PC-9 (cell line): Measurements from ENCODE around the gene TUBA4A. TPM values are rescaled to one million over a fixed set of nuclear protein-coding genes. Genes with fewer than 3 reads are reported as not detected.

Source experiments
- BruUV-seq: library from RNA; stranded (reverse); fragments of 400-500 nt; replicated peaks from 2 replicates; lab custom pipeline; 2021; lab: Mats Ljungman, UMichigan
- CTCF ChIA-PET: fragments of 300-600 bp; sonication (Branson Sonifier 250); formaldehyde crosslinking; loops from one replicate; lab custom pipeline; 2022; ENCODE audit warnings: antibody characterized with exemption; lab: Charles Lee
- POLR2A ChIA-PET: fragments of 300-600 bp; sonication (Branson Sonifier 250); formaldehyde crosslinking; loops from one replicate; lab custom pipeline; 2022; ENCODE audit warnings: antibody characterized with exemption; ENCODE audit not compliant: unreplicated experiment; lab: Charles Lee
- DNase-seq, 2 experiments: peaks; one replicate each; pipeline versions ENCODE4 v3.0.0 to v3.0.0-alpha.2; 2015 to 2022; ENCODE audit warnings: mixed read lengths in 1 of 2
- H2AFZ ChIP-seq: fragments of 200-600 bp; sonication (generic); 2 replicates; pipeline ENCODE4 v1.8.1; 2017; ENCODE audit warnings: antibody characterized with exemption
- H3F3A ChIP-seq: fragments of 200-600 bp; sonication (generic); 2 replicates; pipeline ENCODE4 v1.8.1; 2017; ENCODE audit warnings: antibody characterized with exemption, mild to moderate bottlenecking, low read depth; ENCODE audit not compliant: insufficient read depth
- H3K27ac ChIP-seq: fragments of 200-600 bp; sonication (generic); 2 replicates; pipeline ENCODE4 v1.6.1; 2016; ENCODE audit warnings: mixed run types
- H3K27me3 ChIP-seq: fragments of 200-600 bp; sonication (generic); 2 replicates; pipeline ENCODE4 v1.6.1; 2016; ENCODE audit warnings: low read depth, mixed run types; ENCODE audit not compliant: insufficient read depth
- H3K36me3 ChIP-seq: fragments of 200-600 bp; sonication (generic); 2 replicates; pipeline ENCODE4 v1.6.1; 2016; ENCODE audit warnings: low read depth, mixed run types
- H3K4me1 ChIP-seq: fragments of 200-600 bp; sonication (generic); replicated peaks from 2 replicates; pipeline ENCODE4 v1.6.1; 2016; ENCODE audit warnings: mixed run types; ENCODE audit not compliant: insufficient read depth
- H3K4me2 ChIP-seq: fragments of 200-600 bp; sonication (generic); 2 replicates; pipeline ENCODE4 v1.6.1; 2017; ENCODE audit warnings: mixed run types
- H3K4me3 ChIP-seq: fragments of 200-600 bp; sonication (generic); 2 replicates; pipeline ENCODE4 v1.6.1; 2016; ENCODE audit warnings: mixed run types
- H3K79me2 ChIP-seq: fragments of 200-600 bp; sonication (generic); 2 replicates; pipeline ENCODE4 v1.6.1; 2017; ENCODE audit warnings: low read depth, mixed run types
- H3K9me2 ChIP-seq: fragments of 200-600 bp; sonication (generic); 2 replicates; pipeline ENCODE4 v1.8.1; 2017; ENCODE audit warnings: mild to moderate bottlenecking; ENCODE audit not compliant: insufficient read depth
- H3K9me3 ChIP-seq: fragments of 200-600 bp; sonication (generic); 2 replicates; pipeline ENCODE4 v1.8.1; 2016; ENCODE audit warnings: low read depth; ENCODE audit not compliant: insufficient read depth
- H4K20me1 ChIP-seq: fragments of 200-600 bp; sonication (generic); 2 replicates; pipeline ENCODE4 v1.8.1; 2017; ENCODE audit not compliant: insufficient read depth
- EZH2 ChIP-seq: fragments of 200-600 bp; sonication (generic); IDR thresholded peaks from 2 replicates; pipeline ENCODE4 v1.8.0; 2017; ENCODE audit warnings: antibody characterized with exemption, low read depth
- intact Hi-C: fragments of 100-400 bp; cut with micrococcal nuclease; formaldehyde crosslinking; loops from one replicate; pipeline ENCODE4 v1.10.0; 2022; ENCODE audit not compliant: unreplicated experiment
- total RNA-seq: library from RNA; stranded (reverse); gene quantifications from 2 replicates; pipeline ENCODE4 v1.2.3, GENCODE V29; 2021
- TF ChIP-seq, protein P1 (sequence below): fragments of 200-600 bp; sonication (generic); conservative IDR thresholded peaks from 2 replicates; pipeline ENCODE4 v1.6.1; 2017; ENCODE audit warnings: mixed run types, antibody characterized with exemption, mild to moderate bottlenecking, moderate library complexity

TUBA4A gene
- total RNA-seq, 1 experiment from 2014 or later: 157 TPM

DNA sequence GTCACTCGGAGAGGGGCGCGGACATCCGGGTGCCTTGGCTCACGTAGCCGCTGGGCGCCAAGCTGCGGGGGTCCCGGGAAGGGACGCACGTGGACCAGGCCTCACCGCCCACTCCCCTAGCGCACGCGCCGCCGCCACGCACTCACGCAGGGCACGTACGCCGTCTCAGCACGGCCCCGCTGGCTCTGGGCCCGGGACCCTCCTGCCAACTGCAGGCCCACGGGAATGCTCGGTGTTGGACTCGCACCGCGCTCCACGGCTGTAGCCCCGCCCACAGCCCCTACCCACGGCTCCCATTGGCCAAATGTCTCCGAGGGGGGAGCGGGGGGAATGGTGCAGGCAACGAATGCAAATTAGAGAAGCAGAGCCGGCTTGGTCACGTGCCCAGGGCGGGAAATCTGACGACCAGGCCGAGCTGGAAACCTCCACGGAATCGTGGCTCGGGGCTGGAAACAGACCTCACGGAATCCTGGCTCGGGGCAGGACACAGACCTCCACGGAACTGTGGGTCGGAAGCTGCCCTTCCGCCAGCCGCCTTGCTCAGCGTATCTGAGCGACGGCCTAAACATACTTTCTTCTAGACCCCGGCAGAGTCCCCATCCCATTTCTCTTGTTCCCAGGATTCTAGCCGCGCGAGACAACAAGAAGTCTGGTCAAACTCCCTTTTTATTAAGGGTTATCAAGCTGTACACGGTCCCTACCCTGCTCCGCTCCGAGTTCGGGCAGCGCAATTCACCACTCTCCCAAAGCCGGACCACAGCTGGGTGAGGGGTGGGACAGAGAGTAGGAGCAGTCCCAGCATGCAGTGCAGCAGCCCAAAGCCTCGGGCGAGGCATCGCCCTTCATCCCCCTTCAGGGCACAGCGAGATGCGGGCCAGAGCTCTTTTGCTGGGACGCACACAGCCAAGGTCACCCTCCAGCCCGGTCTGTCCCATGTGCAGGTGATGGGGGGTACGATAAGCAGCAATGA, 34.7 kb downstream of the TUBA4A start, which contains the start of gene ABCB6:
TSS of gene ABCB6 (minus strand) at position 227 of the 970 bp plus-strand sequence. CDS start 285 bp downstream, outside the sequence.
- Histone ChIP-seq H3F3A (peaks cover 16% of the 10 kb centered on the region; the same call in 1 of the 2 replicates), H3K4me2 (peak within 1 kb of the TSS; percentile 91), H3K27ac (peak within 1 kb of the TSS; percentile 90), H3K9me3 (no peaks in the 10 kb centered on the region), H4K20me1 (no peaks in the 10 kb centered on the region), H3K9me2 (no peaks in the 10 kb centered on the region), H3K79me2 (peaks cover 7% of the 10 kb centered on the region), H2AFZ (peak within 1 kb of the TSS; percentile 75), H3K27me3 (no peaks in the 10 kb centered on the region), H3K4me3 (peak within 1 kb of the TSS; percentile 64), H3K4me1 (peaks cover 13% of the 10 kb centered on the region), H3K36me3 (no peaks in the 10 kb centered on the region)
- BruUV-seq: no TSS peak
- CTCF ChIA-PET: interaction anchor here (0.7 kb wide), 1 partner anchor 42 kb away, joined by 5 read pairs; the partner anchor contains the start of gene CNPPD1
- peak; percentile 67 to 91 for DNase-seq
- no peak for TF ChIP-seq EZH2
- TF ChIP-seq, protein P1, sequence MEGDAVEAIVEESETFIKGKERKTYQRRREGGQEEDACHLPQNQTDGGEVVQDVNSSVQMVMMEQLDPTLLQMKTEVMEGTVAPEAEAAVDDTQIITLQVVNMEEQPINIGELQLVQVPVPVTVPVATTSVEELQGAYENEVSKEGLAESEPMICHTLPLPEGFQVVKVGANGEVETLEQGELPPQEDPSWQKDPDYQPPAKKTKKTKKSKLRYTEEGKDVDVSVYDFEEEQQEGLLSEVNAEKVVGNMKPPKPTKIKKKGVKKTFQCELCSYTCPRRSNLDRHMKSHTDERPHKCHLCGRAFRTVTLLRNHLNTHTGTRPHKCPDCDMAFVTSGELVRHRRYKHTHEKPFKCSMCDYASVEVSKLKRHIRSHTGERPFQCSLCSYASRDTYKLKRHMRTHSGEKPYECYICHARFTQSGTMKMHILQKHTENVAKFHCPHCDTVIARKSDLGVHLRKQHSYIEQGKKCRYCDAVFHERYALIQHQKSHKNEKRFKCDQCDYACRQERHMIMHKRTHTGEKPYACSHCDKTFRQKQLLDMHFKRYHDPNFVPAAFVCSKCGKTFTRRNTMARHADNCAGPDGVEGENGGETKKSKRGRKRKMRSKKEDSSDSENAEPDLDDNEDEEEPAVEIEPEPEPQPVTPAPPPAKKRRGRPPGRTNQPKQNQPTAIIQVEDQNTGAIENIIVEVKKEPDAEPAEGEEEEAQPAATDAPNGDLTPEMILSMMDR: no peak
- POLR2A ChIA-PET: interaction anchor here (0.6 to 0.7 kb wide), 5 partner anchors 21 to 188 kb away, joined by 3 to 12 read pairs (median 4); no protein-coding TSS in a partner anchor
- intact Hi-C loops: loop anchor here (1.0 to 2.0 kb wide), 6 partner anchors 10 to 75 kb away; partner anchors contain the start of genes ANKZF1, ATG9A, DNAJB2 and NHEJ1

DNA sequence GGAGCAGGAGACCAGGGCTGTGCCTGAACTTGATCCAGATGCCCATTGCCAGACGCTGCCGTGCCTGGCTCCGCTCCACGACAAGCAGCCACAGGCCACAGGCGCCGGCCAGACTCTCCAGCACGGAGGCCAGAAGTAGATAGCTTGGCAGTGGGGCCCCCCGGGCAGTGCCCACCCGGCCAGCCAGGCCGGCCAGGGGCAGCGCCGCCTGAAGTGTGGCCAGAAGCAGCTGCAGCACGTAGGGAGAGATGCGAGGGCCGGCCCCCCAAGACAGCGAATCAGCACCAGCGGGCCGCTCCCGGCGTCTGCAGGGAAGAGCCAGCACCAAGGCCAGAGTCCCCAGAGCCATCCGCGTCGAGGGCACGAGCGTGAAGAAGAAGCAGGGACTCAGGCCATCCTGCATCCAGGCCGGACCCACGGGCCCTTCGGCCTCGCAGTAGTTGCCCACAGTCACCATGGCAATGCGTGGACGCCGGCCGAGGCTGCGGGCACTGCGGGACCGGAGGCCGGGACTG, 35.4 kb downstream of the TUBA4A start:
- TSS peak; percentile 49 for BruUV-seq
- peak overlapping the region; percentile 91 for H3K4me2 ChIP-seq
- POLR2A ChIA-PET: interaction anchor here (0.6 to 1.1 kb wide), 4 partner anchors 10 to 56 kb away, joined by 4 to 17 read pairs (median 6); no protein-coding TSS in a partner anchor
- H3K9me3 ChIP-seq: no peaks in the 10 kb centered on the region
- H3F3A ChIP-seq: peaks cover 16% of the 10 kb centered on the region; the same call in 1 of the 2 replicates
- peak; percentile 60 to 63 for DNase-seq
- peak overlapping the region; percentile 90 for H3K27ac ChIP-seq
- peak overlapping the region; percentile 75 for H2AFZ ChIP-seq
- CTCF ChIA-PET: interaction anchor here (0.5 kb wide), 1 partner anchor 49 kb away, joined by 7 read pairs; no protein-coding TSS in a partner anchor
- intact Hi-C loops: loop anchor here (1.0 to 2.0 kb wide), 5 partner anchors 41 to 76 kb away; partner anchors contain the start of genes DNAJB2 and NHEJ1
- TF ChIP-seq EZH2: no peak
- TF ChIP-seq, protein P1: no peak
- no peaks in the 10 kb centered on the region for H4K20me1 ChIP-seq
- peak overlapping the region; percentile 64 for H3K4me3 ChIP-seq
- peaks cover 7% of the 10 kb centered on the region for H3K79me2 ChIP-seq
- peaks cover 13% of the 10 kb centered on the region for H3K4me1 ChIP-seq
- H3K36me3 ChIP-seq: no peaks in the 10 kb centered on the region
- no peaks in the 10 kb centered on the region for H3K9me2 ChIP-seq
- H3K27me3 ChIP-seq: no peaks in the 10 kb centered on the region

DNA sequence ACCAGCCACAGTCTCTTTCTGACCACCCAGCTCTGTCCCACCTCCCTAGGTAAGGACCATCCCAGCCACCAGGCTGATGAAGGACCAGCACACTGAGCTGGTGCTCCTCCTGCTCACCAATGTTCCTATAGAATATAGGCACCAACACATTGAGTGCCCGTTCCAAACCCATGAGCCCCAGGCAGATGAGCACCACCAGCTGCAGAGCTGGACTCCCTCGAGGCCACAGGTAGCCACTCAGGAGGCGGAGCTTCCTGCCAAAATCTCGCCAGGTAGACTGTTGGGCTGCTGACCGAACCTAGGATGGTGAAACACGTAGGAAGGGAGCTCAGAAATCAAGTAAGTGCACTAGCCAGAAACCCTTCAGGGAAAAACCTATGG, 37.2 kb downstream of the TUBA4A start:
- H3K4me3 ChIP-seq: no peak overlapping the region
- H4K20me1 ChIP-seq: no peaks in the 10 kb centered on the region
- CTCF ChIA-PET: interaction anchor here (0.5 to 1.3 kb wide), 3 partner anchors 10 to 79 kb away, joined by 3 to 5 read pairs (median 3); partner anchors contain the start of gene ZFAND2B
- no TSS peak for BruUV-seq
- no peak for TF ChIP-seq EZH2
- peak overlapping the region; percentile 90; the same call in 1 of the 2 replicates for H3K27ac ChIP-seq
- POLR2A ChIA-PET: no interaction called here
- DNase-seq: no peak
- intact Hi-C loops: no loop called here
- H3K27me3 ChIP-seq: no peaks in the 10 kb centered on the region
- peaks cover 13% of the 10 kb centered on the region for H3K4me1 ChIP-seq
- H2AFZ ChIP-seq: no peak overlapping the region
- H3K9me3 ChIP-seq: no peaks in the 10 kb centered on the region
- H3F3A ChIP-seq: peaks cover 16% of the 10 kb centered on the region; the same call in 1 of the 2 replicates
- no peak overlapping the region for H3K4me2 ChIP-seq
- H3K79me2 ChIP-seq: peaks cover 7% of the 10 kb centered on the region
- H3K9me2 ChIP-seq: no peaks in the 10 kb centered on the region
- H3K36me3 ChIP-seq: no peaks in the 10 kb centered on the region
